ENCODE data around the gene TRIM77.
"Not testable (repeated sequence)": the region's sequence is repeated elsewhere in the genome, so short reads cannot be mapped to it uniquely, and the experiment has no call there.

DNA sequence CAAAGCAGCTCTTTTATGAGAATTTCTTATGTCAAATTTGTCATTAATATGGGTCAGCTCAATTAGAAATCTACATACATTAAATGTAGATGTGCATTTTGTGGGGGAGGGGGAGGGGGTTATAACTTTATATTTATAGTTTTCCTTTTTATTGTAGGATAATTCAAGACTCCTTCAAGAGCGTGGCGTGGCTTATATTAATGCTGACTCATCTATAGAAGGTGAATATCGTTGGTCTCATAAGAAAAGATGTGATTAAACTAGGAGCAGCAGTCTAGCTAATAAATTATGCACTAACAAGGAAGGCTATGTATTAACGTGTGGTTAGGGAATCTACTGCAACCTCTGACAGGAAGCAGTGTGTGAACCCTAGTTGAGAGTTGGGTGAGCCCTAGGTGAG, 34.2 kb upstream of the TRIM77 start:
- not testable (repeated sequence) for TF ChIP-seq CTCF, POLR2A, POLR2AphosphoS5 (IDR thresholded peaks at IDR 0.05)

All from upper lobe of left lung (tissue), 4 donors.